PC-9 (cell line): ENCODE results near the gene CLEC18B. TPM values are rescaled to one million over a fixed set of nuclear protein-coding genes. Genes with fewer than 3 reads are reported as not detected.

ENCODE experiments used
- BruUV-seq: library from RNA; stranded (reverse); fragments of 400-500 nt; replicated peaks from 2 replicates; lab custom pipeline; 2021; lab: Mats Ljungman, UMichigan
- CTCF ChIA-PET: fragments of 300-600 bp; sonication (Branson Sonifier 250); formaldehyde crosslinking; loops from one replicate; lab custom pipeline; 2022; ENCODE audit warnings: antibody characterized with exemption; lab: Charles Lee
- POLR2A ChIA-PET: fragments of 300-600 bp; sonication (Branson Sonifier 250); formaldehyde crosslinking; loops from one replicate; lab custom pipeline; 2022; ENCODE audit warnings: antibody characterized with exemption; ENCODE audit not compliant: unreplicated experiment; lab: Charles Lee
- DNase-seq, 2 experiments: peaks; one replicate each; pipeline versions ENCODE4 v3.0.0 to v3.0.0-alpha.2; 2015 to 2022; ENCODE audit warnings: mixed read lengths in 1 of 2
- H2AFZ ChIP-seq: fragments of 200-600 bp; sonication (generic); 2 replicates; pipeline ENCODE4 v1.8.1; 2017; ENCODE audit warnings: antibody characterized with exemption
- H3F3A ChIP-seq: fragments of 200-600 bp; sonication (generic); 2 replicates; pipeline ENCODE4 v1.8.1; 2017; ENCODE audit warnings: antibody characterized with exemption, mild to moderate bottlenecking, low read depth; ENCODE audit not compliant: insufficient read depth
- H3K27ac ChIP-seq: fragments of 200-600 bp; sonication (generic); 2 replicates; pipeline ENCODE4 v1.6.1; 2016; ENCODE audit warnings: mixed run types
- H3K27me3 ChIP-seq: fragments of 200-600 bp; sonication (generic); 2 replicates; pipeline ENCODE4 v1.6.1; 2016; ENCODE audit warnings: low read depth, mixed run types; ENCODE audit not compliant: insufficient read depth
- H3K36me3 ChIP-seq: fragments of 200-600 bp; sonication (generic); 2 replicates; pipeline ENCODE4 v1.6.1; 2016; ENCODE audit warnings: low read depth, mixed run types
- H3K4me1 ChIP-seq: fragments of 200-600 bp; sonication (generic); replicated peaks from 2 replicates; pipeline ENCODE4 v1.6.1; 2016; ENCODE audit warnings: mixed run types; ENCODE audit not compliant: insufficient read depth
- H3K4me2 ChIP-seq: fragments of 200-600 bp; sonication (generic); 2 replicates; pipeline ENCODE4 v1.6.1; 2017; ENCODE audit warnings: mixed run types
- H3K4me3 ChIP-seq: fragments of 200-600 bp; sonication (generic); 2 replicates; pipeline ENCODE4 v1.6.1; 2016; ENCODE audit warnings: mixed run types
- H3K79me2 ChIP-seq: fragments of 200-600 bp; sonication (generic); 2 replicates; pipeline ENCODE4 v1.6.1; 2017; ENCODE audit warnings: low read depth, mixed run types
- H3K9me2 ChIP-seq: fragments of 200-600 bp; sonication (generic); 2 replicates; pipeline ENCODE4 v1.8.1; 2017; ENCODE audit warnings: mild to moderate bottlenecking; ENCODE audit not compliant: insufficient read depth
- H3K9me3 ChIP-seq: fragments of 200-600 bp; sonication (generic); 2 replicates; pipeline ENCODE4 v1.8.1; 2016; ENCODE audit warnings: low read depth; ENCODE audit not compliant: insufficient read depth
- H4K20me1 ChIP-seq: fragments of 200-600 bp; sonication (generic); 2 replicates; pipeline ENCODE4 v1.8.1; 2017; ENCODE audit not compliant: insufficient read depth
- CTCF ChIP-seq: fragments of 200-600 bp; sonication (generic); conservative IDR thresholded peaks from 2 replicates; pipeline ENCODE4 v1.6.1; 2017; ENCODE audit warnings: mixed run types, antibody characterized with exemption, mild to moderate bottlenecking, moderate library complexity
- EZH2 ChIP-seq: fragments of 200-600 bp; sonication (generic); IDR thresholded peaks from 2 replicates; pipeline ENCODE4 v1.8.0; 2017; ENCODE audit warnings: antibody characterized with exemption, low read depth
- intact Hi-C: fragments of 100-400 bp; cut with micrococcal nuclease; formaldehyde crosslinking; loops from one replicate; pipeline ENCODE4 v1.10.0; 2022; ENCODE audit not compliant: unreplicated experiment
- total RNA-seq: library from RNA; stranded (reverse); gene quantifications from 2 replicates; pipeline ENCODE4 v1.2.3, GENCODE V29; 2021

The CLEC18B gene
- total RNA-seq, 1 experiment from 2014 or later = 2.2 TPM

GRCh38 chr16:74455213-74455612, 33.9 kb upstream of the CLEC18B start:
- H3F3A ChIP-seq = peaks cover 8% of the 10 kb centered on the region; the same call in 1 of the 2 replicates
- H3K36me3 ChIP-seq = peaks cover 14% of the 10 kb centered on the region
- no peak for TF ChIP-seq CTCF
- no peak for TF ChIP-seq EZH2
- no peak overlapping the region for H3K27ac ChIP-seq
- intact Hi-C loops = no loop called here
- no peaks in the 10 kb centered on the region for H3K79me2 ChIP-seq
- peaks cover 9% of the 10 kb centered on the region for H3K4me1 ChIP-seq
- no peaks in the 10 kb centered on the region for H3K27me3 ChIP-seq
- no peak overlapping the region for H2AFZ ChIP-seq
- BruUV-seq = no TSS peak
- H3K9me3 ChIP-seq = no peaks in the 10 kb centered on the region
- no peak for DNase-seq
- H3K9me2 ChIP-seq = no peaks in the 10 kb centered on the region
- H4K20me1 ChIP-seq = no peaks in the 10 kb centered on the region
- CTCF ChIA-PET = no interaction called here
- H3K4me3 ChIP-seq = no peak overlapping the region
- POLR2A ChIA-PET = interaction anchor here (0.6 kb wide), 1 partner anchor 530 kb away, joined by 8 read pairs; the partner anchor contains the start of gene WDR59
- no peak overlapping the region for H3K4me2 ChIP-seq

- Histone ChIP-seq H2AFZ (no peak overlapping the region), H3K4me2 (no peak overlapping the region), H3K4me1 (peaks cover 37% of the 10 kb centered on the region), H3K4me3 (no peak overlapping the region), H3K9me2 (no peaks in the 10 kb centered on the region), H3K36me3 (peaks cover 10% of the 10 kb centered on the region; the same call in 1 of the 2 replicates), H3K27me3 (no peaks in the 10 kb centered on the region), H3K79me2 (no peaks in the 10 kb centered on the region), H3K27ac (no peak overlapping the region), H3F3A (peaks cover 28% of the 10 kb centered on the region; the same call in 1 of the 2 replicates), H3K9me3 (no peaks in the 10 kb centered on the region), H4K20me1 (no peaks in the 10 kb centered on the region)
- TSS peak; percentile 18 for BruUV-seq
- DNase-seq = no peak
- intact Hi-C loops = no loop called here
- no peak for TF ChIP-seq EZH2
- no peak for TF ChIP-seq CTCF
- ChIA-PET POLR2A (no interaction called here), CTCF (no interaction called here)
Observed at GRCh38 chr16:74451951-74452758, 30.9 kb upstream of the CLEC18B start.

GRCh38 chr16:74450967-74451760, 29.9 kb upstream of the CLEC18B start:
- H3F3A ChIP-seq = peaks cover 28% of the 10 kb centered on the region; the same call in 1 of the 2 replicates
- no peaks in the 10 kb centered on the region for H4K20me1 ChIP-seq
- H3K4me2 ChIP-seq = no peak overlapping the region
- no TSS peak for BruUV-seq
- H3K9me2 ChIP-seq = no peaks in the 10 kb centered on the region
- DNase-seq = no peak
- no peak overlapping the region for H3K4me3 ChIP-seq
- H2AFZ ChIP-seq = no peak overlapping the region
- intact Hi-C loops = no loop called here
- peaks cover 7% of the 10 kb centered on the region; the same call in 1 of the 2 replicates for H3K36me3 ChIP-seq
- H3K79me2 ChIP-seq = no peaks in the 10 kb centered on the region
- H3K9me3 ChIP-seq = no peaks in the 10 kb centered on the region
- no peaks in the 10 kb centered on the region for H3K27me3 ChIP-seq
- CTCF ChIA-PET = no interaction called here
- POLR2A ChIA-PET = no interaction called here
- peak overlapping the region; percentile 53; the same call in 1 of the 2 replicates for H3K27ac ChIP-seq
- TF ChIP-seq EZH2 (no peak), CTCF (no peak)
- peaks cover 37% of the 10 kb centered on the region for H3K4me1 ChIP-seq
